Medulla oblongata (tissue), 1 donor: ENCODE measurements around the gene PTPRT.
A peak's percentile ranks its signal among the peaks of the same experiment; 100 is the strongest.

Source experiments
- DNase-seq: peaks from one replicate; pipeline ENCODE4 v3.0.0-alpha.2; 2015; ENCODE audit errors: extremely low spot score

PTPRT gene

GRCh38 chr20:42549496-42549895 is 640.2 kb downstream of the PTPRT start:
- DNase-seq: no peak

GRCh38 chr20:42544926-42545325 is 644.8 kb downstream of the PTPRT start:
- DNase-seq: no peak

- DNase-seq: no peak
Measured at GRCh38 chr20:42532831-42533230, 656.9 kb downstream of the PTPRT start.

- peak; percentile 63 for DNase-seq
Measured at GRCh38 chr20:42531508-42531961, 658.2 kb downstream of the PTPRT start.

- DNase-seq: peak; percentile 64
Measured at GRCh38 chr20:42530855-42531448, 658.8 kb downstream of the PTPRT start.

GRCh38 chr20:42530191-42530590 is 659.5 kb downstream of the PTPRT start:
- DNase-seq: no peak

- no peak for DNase-seq
Measured at GRCh38 chr20:42524058-42524457, 665.6 kb downstream of the PTPRT start.

GRCh38 chr20:42516692-42517091 is 673.0 kb downstream of the PTPRT start:
- no peak for DNase-seq

GRCh38 chr20:42510686-42511085 is 679.0 kb downstream of the PTPRT start:
- no peak for DNase-seq

- DNase-seq: no peak
Measured at GRCh38 chr20:42507874-42508273, 681.8 kb downstream of the PTPRT start.

GRCh38 chr20:42506397-42506796 is 683.3 kb downstream of the PTPRT start:
- DNase-seq: no peak

- DNase-seq: no peak
Measured at GRCh38 chr20:42502591-42502990, 687.1 kb downstream of the PTPRT start.

- DNase-seq: no peak
Measured at GRCh38 chr20:42496595-42496994, 693.1 kb downstream of the PTPRT start.

GRCh38 chr20:42494290-42494689 is 695.4 kb downstream of the PTPRT start:
- DNase-seq: no peak

GRCh38 chr20:42493001-42493400 is 696.7 kb downstream of the PTPRT start:
- peak; percentile 50 for DNase-seq

- DNase-seq: peak; percentile 61
Measured at GRCh38 chr20:42492290-42492689, 697.4 kb downstream of the PTPRT start.

- no peak for DNase-seq
Measured at GRCh38 chr20:42485556-42485955, 704.1 kb downstream of the PTPRT start.

- peak; percentile 55 for DNase-seq
Measured at GRCh38 chr20:42484790-42485375, 704.8 kb downstream of the PTPRT start.

- DNase-seq: peak; percentile 44
Measured at GRCh38 chr20:42484335-42484734, 705.4 kb downstream of the PTPRT start.

GRCh38 chr20:42483730-42484303 is 705.9 kb downstream of the PTPRT start:
- DNase-seq: peak; percentile 35

- DNase-seq: no peak
Measured at GRCh38 chr20:42482808-42483207, 706.9 kb downstream of the PTPRT start.

- DNase-seq: no peak
Measured at GRCh38 chr20:42475773-42476172, 713.9 kb downstream of the PTPRT start.

GRCh38 chr20:42474646-42475045 is 715.1 kb downstream of the PTPRT start:
- DNase-seq: no peak
